Measurements from ENCODE around the gene SARS2. TPM values are rescaled to one million over a fixed set of nuclear protein-coding genes. Genes with fewer than 3 reads are reported as not detected.

SARS2 gene
- total and polyA plus RNA-seq, 2 donors from 2014 or later = 30.6 to 34.8 TPM

- Histone ChIP-seq H3K27ac (ENCODE audit: low read depth in 2 of 2, low read length in 2 of 2) (peak overlapping the region in 1 of 2 donors; percentile 33), H3K27me3 (ENCODE audit: control insufficient read depth, insufficient read depth, low read length) (no peaks in the 10 kb centered on the region), H3K36me3 (ENCODE audit: control insufficient read depth in 2 of 3, insufficient read depth in 3 of 3, low read length in 3 of 3) (no peaks in the 10 kb centered on the region), H3K4me1 (ENCODE audit: control insufficient read depth in 2 of 3, insufficient read depth in 2 of 3, low read depth in 1 of 3, low read length in 3 of 3) (peaks cover 0 to 14% (median 5%) of the 10 kb centered on the region in 3 donors), H3K4me3 (ENCODE audit: low read length in 3 of 3) (peak overlapping the region; percentile 34 to 77 (median 71)), H3K9ac (ENCODE audit: low read length in 3 of 3) (peak overlapping the region in 2 of 3 donors; percentile 42 to 58), H3K9me3 (ENCODE audit: control insufficient read depth in 2 of 3, insufficient read depth in 1 of 3, low read length in 3 of 3) (no peaks in the 10 kb centered on the region)
- intact Hi-C loops (cut with DNase I) = no loop called here
- TF ChIP-seq CTCF (IDR thresholded peaks at IDR 0.05; ENCODE audit: borderline replicate concordance, extremely low read depth, insufficient read depth) = peak; percentile 91
- FAIRE-seq (no peak), DNase-seq (peak; percentile 79 to 94 (median 87))
Observed at GRCh38 chr19:38869836-38870607, 60.5 kb downstream of the SARS2 start.

- H3K9ac ChIP-seq (ENCODE audit: low read length in 3 of 3) = peak overlapping the region in 2 of 3 donors; percentile 42 to 58
- H3K4me3 ChIP-seq (ENCODE audit: low read length in 3 of 3) = peak overlapping the region; percentile 34 to 77 (median 71)
- no peaks in the 10 kb centered on the region for H3K36me3 ChIP-seq (ENCODE audit: control insufficient read depth in 2 of 3, insufficient read depth in 3 of 3, low read length in 3 of 3)
- no peak for TF ChIP-seq CTCF (IDR thresholded peaks at IDR 0.05; ENCODE audit: borderline replicate concordance, extremely low read depth, insufficient read depth)
- peaks cover 0 to 14% (median 5%) of the 10 kb centered on the region in 3 donors for H3K4me1 ChIP-seq (ENCODE audit: control insufficient read depth in 2 of 3, insufficient read depth in 2 of 3, low read depth in 1 of 3, low read length in 3 of 3)
- no peaks in the 10 kb centered on the region for H3K27me3 ChIP-seq (ENCODE audit: control insufficient read depth, insufficient read depth, low read length)
- no peak overlapping the region for H3K27ac ChIP-seq (ENCODE audit: low read depth in 2 of 2, low read length in 2 of 2)
- intact Hi-C loops (cut with DNase I) = no loop called here
- FAIRE-seq (no peak), DNase-seq (no peak)
- no peaks in the 10 kb centered on the region for H3K9me3 ChIP-seq (ENCODE audit: control insufficient read depth in 2 of 3, insufficient read depth in 1 of 3, low read length in 3 of 3)
Observed at GRCh38 chr19:38869160-38869835, 61.3 kb downstream of the SARS2 start.

- Histone ChIP-seq H3K9ac (ENCODE audit: low read length in 3 of 3) (no peak overlapping the region), H3K4me3 (ENCODE audit: low read length in 3 of 3) (no peak overlapping the region), H3K27ac (ENCODE audit: low read depth in 2 of 2, low read length in 2 of 2) (no peak overlapping the region), H3K27me3 (ENCODE audit: control insufficient read depth, insufficient read depth, low read length) (no peaks in the 10 kb centered on the region), H3K9me3 (ENCODE audit: control insufficient read depth in 2 of 3, insufficient read depth in 1 of 3, low read length in 3 of 3) (no peaks in the 10 kb centered on the region), H3K4me1 (ENCODE audit: control insufficient read depth in 2 of 3, insufficient read depth in 2 of 3, low read depth in 1 of 3, low read length in 3 of 3) (peaks cover 0 to 14% (median 5%) of the 10 kb centered on the region in 3 donors), H3K36me3 (ENCODE audit: control insufficient read depth in 2 of 3, insufficient read depth in 3 of 3, low read length in 3 of 3) (no peaks in the 10 kb centered on the region)
- DNase-seq (no peak), FAIRE-seq (no peak)
- intact Hi-C loops (cut with DNase I) = no loop called here
- no peak for TF ChIP-seq CTCF (IDR thresholded peaks at IDR 0.05; ENCODE audit: borderline replicate concordance, extremely low read depth, insufficient read depth)
Observed at GRCh38 chr19:38868551-38868950, 62.0 kb downstream of the SARS2 start.
